Mononuclear cell (primary cell): ENCODE results near the gene TP63. TPM values are rescaled to one million over a fixed set of nuclear protein-coding genes. Genes with fewer than 3 reads are reported as not detected.

Experiments
- H3K27me3 ChIP-seq: 2 replicates; pipeline ENCODE4 v1.6.0; 2011; ENCODE audit warnings: low read length, control low read depth; ENCODE audit not compliant: insufficient read depth
- H3K4me1 ChIP-seq: 2 replicates; pipeline ENCODE4 v1.5.1; 2011; ENCODE audit warnings: mild to moderate bottlenecking, low read length, control low read depth; ENCODE audit not compliant: insufficient read depth
- H3K4me3 ChIP-seq: 2 replicates; pipeline ENCODE4 v1.5.1; 2011; ENCODE audit warnings: mild to moderate bottlenecking, low read length, moderate library complexity
- H3K9me3 ChIP-seq: 2 replicates; pipeline ENCODE4 v1.5.1; 2011; ENCODE audit warnings: low read depth, mild to moderate bottlenecking, control low read depth, low read length
- total RNA-seq: library from RNA; depleted of rRNA; stranded (reverse); fragments of >200 nt; gene quantifications from one replicate; pipeline ENCODE4 v1.2.3, GENCODE V29; 2012

TP63 gene
- total RNA-seq, 1 donor, result 0.21 TPM

DNA sequence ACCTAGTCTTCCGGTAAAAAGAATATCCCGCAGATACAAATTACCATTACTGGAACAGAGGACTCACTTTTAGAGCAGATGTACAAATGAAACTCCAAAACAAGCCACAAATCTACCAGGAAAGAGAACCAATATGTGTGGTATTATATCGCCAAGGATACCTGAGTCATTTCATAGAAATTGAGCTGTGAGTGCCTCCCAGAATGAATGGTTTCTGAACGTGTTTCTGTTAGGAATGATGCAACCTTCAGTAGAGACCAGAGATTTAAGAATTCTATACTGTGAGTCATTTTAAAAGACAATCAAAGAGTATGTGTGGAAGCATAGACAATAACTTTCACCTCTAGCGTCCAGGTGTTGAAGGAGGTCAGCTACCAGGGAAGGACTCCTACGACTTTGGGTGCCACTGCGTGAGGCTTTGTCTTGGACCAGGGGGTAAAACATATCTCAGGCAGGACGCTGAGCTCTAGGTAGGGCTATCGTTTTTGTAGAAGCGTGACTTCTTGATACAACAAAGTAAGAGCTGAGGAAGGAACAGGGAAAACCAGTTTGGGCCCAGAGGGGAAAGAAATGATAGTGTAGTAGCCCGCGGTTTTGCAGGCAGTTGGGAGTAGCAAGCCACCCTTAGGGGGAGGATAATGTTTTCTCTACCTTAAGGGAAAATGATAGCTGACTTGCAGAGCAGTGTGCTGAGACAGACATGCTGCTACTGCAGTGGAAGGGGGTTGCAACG, 210.4 kb downstream of the TP63 start:
- H3K4me3 ChIP-seq, result no peak overlapping the region
- H3K4me1 ChIP-seq, result peaks cover 5% of the 10 kb centered on the region
- no peaks in the 10 kb centered on the region for H3K27me3 ChIP-seq
- no peaks in the 10 kb centered on the region for H3K9me3 ChIP-seq

DNA sequence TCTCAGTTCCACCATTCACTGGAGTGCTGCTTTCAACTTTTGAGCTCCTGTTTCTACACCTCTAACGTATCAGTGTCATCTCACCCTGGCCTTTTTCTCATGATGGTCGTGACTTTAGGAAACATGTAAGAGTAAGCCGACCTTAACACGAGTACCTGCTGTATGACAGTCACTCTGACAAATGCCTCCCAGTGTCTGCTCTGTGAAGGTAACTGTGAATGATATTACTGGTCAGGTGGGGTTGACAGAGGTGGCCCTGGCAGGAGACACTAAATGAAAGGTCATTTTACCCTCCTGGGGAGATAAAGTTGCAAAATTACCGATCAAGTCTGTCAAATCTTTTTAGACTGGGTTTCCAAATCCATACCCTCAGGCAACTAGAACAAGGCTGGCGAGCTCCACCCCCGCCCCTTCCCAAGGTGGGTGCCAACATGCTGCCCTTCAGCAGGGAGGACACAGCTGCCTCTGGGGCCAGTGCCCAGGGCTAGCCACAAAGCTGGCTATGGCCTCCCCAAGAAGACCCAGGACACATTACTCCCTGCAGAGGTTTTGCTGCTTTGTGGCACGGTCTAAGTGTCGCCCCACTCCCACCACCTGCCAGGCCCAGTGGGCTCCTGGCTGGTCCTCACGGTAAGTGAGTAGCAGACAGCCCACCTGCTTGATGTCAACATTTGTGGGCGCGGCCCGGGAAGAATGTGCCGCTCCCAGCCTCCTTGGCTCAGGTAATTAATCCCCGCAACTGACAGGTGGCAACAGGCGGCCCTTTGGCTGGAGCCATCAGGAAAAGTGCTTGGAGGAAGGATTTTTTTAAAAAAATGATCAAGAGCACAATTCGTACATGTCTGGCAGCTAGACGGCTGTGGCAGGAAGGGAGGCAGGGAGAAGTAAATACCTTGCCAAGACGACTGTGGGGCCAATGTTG, 211.8 kb downstream of the TP63 start:
- Histone ChIP-seq H3K27me3 (no peaks in the 10 kb centered on the region), H3K4me3 (no peak overlapping the region), H3K4me1 (peaks cover under 1% of the 10 kb centered on the region), H3K9me3 (no peaks in the 10 kb centered on the region)

DNA sequence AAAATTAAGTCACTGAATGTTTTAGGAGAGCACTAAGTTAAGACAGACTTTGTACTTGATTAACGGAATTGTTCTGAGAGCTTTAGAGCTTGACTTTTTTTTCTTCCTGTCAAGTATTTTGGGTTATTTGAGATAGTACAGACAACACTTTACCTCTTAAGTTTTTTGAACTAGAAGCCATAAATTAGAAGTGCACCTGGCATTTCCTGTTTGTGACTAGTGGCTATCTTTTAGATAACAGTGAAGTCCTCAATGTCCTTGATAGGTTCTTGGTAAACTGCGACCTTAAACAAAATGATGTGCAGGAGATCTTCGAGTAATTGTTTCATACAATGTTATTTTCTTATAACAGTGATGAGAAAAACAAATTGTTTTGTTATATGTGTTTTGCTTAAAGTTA, 213.9 kb downstream of the TP63 start:
- H3K27me3 ChIP-seq, result no peaks in the 10 kb centered on the region
- no peak overlapping the region for H3K4me3 ChIP-seq
- H3K4me1 ChIP-seq, result no peaks in the 10 kb centered on the region
- no peaks in the 10 kb centered on the region for H3K9me3 ChIP-seq

DNA sequence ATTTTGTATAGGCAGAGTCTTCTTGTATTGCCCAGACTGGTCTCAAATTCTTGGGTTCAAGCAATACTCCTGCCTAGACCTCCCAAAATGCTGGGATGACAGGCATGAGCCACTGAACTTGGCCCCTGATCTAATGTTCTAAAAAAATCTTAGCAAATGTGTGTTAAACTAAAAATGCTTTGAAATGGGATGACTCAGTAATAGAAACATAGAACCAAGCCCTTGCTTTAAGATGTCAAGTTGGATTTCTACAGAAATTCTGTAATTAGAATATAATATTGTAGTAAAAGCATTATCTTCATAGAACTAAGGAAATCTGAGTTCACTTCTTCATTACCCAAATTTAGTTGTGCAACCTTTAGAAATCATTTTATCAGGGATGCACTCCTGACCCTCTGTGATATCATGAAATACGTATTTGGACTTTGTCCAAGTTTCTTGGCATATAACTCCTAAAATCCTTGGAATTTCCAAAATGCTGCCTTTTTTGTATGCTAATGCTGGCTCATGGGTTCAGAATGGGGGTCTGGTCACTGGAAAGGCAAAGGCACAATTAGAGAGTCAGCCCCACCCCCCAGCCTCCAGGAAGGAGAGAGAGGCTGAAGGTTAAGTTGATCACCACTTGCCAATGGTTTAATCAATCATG, 217.3 kb downstream of the TP63 start:
- H3K4me1 ChIP-seq, result no peaks in the 10 kb centered on the region
- no peaks in the 10 kb centered on the region for H3K9me3 ChIP-seq
- no peaks in the 10 kb centered on the region for H3K27me3 ChIP-seq
- no peak overlapping the region for H3K4me3 ChIP-seq

DNA sequence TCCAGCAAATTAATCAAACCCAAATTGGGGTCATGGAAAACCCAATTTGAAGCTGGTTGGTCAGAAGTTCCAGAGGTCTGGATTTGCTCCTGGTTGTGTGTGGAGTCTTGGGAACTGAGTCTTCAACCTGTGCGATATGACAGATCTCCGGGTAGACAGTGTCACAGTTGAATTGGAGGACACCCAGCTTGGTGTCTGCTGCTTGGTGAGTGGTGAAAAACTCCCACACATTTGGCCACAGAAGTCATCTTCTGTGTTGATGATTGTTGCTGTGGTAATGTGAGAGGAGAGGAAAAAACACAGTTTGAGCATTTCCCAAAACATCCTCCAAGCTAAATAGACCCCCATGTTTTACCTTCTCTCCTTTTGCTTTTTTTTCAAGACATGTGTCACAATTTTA, 218.1 kb downstream of the TP63 start:
- no peak overlapping the region for H3K4me3 ChIP-seq
- no peaks in the 10 kb centered on the region for H3K27me3 ChIP-seq
- H3K9me3 ChIP-seq, result no peaks in the 10 kb centered on the region
- no peaks in the 10 kb centered on the region for H3K4me1 ChIP-seq

DNA sequence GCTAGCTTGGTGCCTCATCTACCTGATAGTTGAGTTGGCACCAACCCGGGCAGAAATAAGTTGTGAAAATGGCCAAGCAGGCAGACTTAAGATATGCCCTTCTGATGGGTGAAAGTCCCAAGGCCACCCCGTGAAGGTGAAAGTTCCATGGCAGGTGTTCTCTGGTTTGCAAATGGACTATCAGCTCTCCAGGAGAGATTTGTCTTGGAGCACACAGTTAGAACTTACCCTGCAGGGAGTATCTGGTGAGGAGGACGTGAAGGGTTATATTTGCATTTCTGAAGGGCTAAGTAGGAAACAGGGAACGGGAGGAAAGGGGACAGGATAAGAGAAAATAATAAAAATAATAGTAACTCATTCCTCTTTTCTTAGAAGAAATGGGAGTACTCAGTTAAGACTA, 220.5 kb downstream of the TP63 start:
- Histone ChIP-seq H3K4me1 (no peaks in the 10 kb centered on the region), H3K9me3 (no peaks in the 10 kb centered on the region), H3K4me3 (no peak overlapping the region), H3K27me3 (no peaks in the 10 kb centered on the region)

DNA sequence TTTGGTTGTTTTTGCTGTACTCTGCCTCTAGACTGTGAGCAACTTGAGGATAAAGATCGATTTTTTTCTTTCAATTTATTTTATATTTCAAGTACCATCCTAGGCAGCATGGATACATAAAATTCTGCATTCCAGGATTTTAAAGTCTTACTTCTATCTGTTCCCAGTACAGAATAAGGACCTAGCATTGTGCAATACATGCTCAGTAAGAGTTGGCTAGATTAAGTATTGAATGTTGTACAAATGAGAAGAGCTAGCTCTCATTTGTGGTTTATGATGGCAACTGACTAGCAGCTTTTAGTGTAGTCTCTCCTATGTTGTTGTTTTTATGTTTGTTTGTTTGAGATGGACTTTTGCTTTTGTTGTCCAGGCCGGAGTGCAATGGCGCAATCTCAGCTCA, 222.7 kb downstream of the TP63 start:
- Histone ChIP-seq H3K9me3 (no peaks in the 10 kb centered on the region), H3K4me3 (no peak overlapping the region), H3K27me3 (no peaks in the 10 kb centered on the region), H3K4me1 (no peaks in the 10 kb centered on the region)

DNA sequence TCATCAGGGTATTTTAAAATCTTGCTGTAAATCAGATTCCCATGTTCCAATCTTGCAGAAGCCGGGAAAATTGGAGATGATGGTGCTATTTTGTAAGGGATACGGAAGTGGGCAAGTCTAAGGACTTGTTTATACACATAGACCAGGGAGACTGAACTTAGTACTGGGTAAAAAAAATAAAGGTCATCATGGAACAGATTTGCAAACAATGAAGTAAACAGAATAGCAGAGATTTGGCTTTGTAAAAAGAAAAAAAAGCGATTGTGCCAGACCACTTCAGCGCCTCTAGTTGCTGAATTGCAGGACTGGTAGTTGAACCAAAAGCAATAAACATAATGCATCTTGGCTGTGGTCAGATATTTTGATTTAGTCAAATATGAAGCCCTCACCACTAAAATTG, 229.1 kb downstream of the TP63 start:
- Histone ChIP-seq H3K27me3 (no peaks in the 10 kb centered on the region), H3K4me1 (no peaks in the 10 kb centered on the region), H3K9me3 (no peaks in the 10 kb centered on the region), H3K4me3 (no peak overlapping the region)

DNA sequence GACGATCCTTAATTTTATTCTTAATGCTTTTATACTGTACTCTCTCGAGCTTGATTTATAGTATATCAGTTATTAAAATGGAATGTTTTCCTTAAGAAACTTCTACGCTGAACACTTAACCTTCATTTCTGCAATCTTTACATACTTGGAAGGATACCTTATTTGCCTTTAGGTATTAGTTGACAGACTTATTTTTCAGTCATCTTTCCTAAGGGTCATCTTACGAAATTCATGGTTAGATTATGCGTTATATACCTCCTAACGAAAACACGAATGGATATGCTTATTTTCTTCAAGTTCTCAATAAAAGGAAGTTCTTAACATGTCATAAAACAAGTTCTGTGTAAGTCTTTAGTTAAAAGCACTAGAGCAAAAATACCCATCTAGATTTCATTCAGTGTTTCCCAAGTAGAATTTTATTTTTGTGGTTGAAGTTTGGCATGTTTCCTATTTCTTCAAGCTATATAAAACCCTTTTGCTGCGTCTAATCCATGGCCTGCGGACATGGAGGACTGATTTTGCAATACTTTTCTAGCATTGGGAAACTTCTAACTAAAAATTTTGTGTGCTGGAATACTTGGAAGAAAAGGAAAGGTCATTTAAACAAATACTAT, 231.3 kb downstream of the TP63 start:
- H3K4me1 ChIP-seq, result no peaks in the 10 kb centered on the region
- H3K27me3 ChIP-seq, result no peaks in the 10 kb centered on the region
- H3K4me3 ChIP-seq, result no peak overlapping the region
- no peaks in the 10 kb centered on the region for H3K9me3 ChIP-seq

DNA sequence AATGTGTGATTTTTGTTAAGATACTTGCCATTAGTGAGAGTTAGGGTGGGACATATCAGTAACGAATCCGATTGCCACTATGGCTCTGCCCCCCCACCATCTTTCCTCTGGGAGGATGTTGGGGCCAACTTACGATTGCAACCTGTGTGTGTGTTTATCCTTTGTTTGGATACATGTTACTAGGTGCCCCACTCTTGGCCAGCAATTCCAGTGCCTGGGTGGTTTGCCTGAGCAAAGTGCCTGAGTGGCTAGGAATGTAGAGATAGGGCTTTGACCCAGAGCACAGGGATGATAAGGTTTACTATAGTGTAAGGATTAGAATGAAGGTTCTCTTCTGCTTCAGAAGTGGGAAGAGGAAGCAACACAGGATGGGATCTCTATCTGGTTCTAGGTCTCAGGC, 231.8 kb downstream of the TP63 start:
- no peaks in the 10 kb centered on the region for H3K4me1 ChIP-seq
- H3K9me3 ChIP-seq, result no peaks in the 10 kb centered on the region
- H3K4me3 ChIP-seq, result no peak overlapping the region
- H3K27me3 ChIP-seq, result no peaks in the 10 kb centered on the region

DNA sequence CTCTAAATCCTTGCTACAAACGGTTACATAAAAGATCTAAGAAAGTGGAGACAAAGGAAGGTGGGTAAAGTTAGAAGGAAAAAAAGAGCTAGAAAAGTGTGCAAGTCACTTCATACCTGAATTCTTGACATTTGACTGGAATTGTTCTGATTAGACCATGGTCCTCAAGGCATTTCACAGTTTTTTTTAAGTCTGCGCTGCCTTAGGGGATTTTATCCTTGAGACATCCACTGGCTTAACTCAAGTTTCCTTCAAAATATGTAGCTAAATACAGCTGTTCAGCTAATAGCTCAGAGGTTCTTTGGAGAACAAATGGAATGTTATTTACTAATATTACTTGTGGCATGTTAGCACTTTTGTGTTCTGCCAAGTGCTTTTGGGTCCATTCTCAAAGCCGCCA, 236.9 kb downstream of the TP63 start:
- no peaks in the 10 kb centered on the region for H3K9me3 ChIP-seq
- H3K27me3 ChIP-seq, result no peaks in the 10 kb centered on the region

DNA sequence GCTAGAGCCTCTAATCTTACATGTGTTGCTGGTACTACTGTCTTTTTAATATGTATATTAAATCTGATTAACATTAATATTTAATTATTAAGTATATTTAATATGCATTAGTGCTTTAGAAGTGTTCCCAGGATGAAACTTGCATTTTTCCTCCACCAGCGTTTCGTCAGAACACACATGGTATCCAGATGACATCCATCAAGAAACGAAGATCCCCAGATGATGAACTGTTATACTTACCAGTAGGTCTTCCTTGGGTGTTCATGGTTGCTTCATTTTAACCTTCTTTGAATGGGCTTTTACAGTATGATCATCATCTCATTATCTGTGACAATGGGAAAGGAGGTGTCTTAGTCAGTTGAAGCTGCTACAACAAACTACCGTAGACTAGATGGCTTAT, 238.0 kb downstream of the TP63 start:
- no peaks in the 10 kb centered on the region for H3K27me3 ChIP-seq
- no peak overlapping the region for H3K4me3 ChIP-seq
- H3K9me3 ChIP-seq, result no peaks in the 10 kb centered on the region
- no peaks in the 10 kb centered on the region for H3K4me1 ChIP-seq

More for the DNA sequence above, 236.9 kb downstream of the TP63 start:
- Histone ChIP-seq H3K4me3 (no peak overlapping the region), H3K4me1 (no peaks in the 10 kb centered on the region)

DNA sequence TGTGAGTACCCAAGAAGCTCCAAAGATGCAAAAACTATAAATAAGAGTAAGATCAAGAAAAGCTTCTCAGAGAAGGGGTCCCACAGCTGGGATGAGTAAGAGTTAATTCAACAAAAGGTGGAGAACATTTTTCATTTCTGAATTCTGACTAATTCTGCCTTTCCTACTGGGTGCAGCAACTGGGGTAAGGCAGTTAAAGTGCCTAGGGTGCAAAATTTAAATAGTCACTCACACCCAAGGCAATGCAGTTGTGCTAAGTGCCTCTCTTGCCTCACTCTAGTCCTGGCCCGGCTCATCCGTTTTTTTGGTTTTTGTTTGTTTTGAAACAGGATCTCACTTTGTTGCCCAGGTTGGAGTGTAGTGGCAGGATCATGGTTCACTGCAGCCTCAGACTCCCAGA, 240.2 kb downstream of the TP63 start:
- no peaks in the 10 kb centered on the region for H3K9me3 ChIP-seq
- H3K4me1 ChIP-seq, result no peaks in the 10 kb centered on the region
- H3K4me3 ChIP-seq, result no peak overlapping the region
- no peaks in the 10 kb centered on the region for H3K27me3 ChIP-seq

DNA sequence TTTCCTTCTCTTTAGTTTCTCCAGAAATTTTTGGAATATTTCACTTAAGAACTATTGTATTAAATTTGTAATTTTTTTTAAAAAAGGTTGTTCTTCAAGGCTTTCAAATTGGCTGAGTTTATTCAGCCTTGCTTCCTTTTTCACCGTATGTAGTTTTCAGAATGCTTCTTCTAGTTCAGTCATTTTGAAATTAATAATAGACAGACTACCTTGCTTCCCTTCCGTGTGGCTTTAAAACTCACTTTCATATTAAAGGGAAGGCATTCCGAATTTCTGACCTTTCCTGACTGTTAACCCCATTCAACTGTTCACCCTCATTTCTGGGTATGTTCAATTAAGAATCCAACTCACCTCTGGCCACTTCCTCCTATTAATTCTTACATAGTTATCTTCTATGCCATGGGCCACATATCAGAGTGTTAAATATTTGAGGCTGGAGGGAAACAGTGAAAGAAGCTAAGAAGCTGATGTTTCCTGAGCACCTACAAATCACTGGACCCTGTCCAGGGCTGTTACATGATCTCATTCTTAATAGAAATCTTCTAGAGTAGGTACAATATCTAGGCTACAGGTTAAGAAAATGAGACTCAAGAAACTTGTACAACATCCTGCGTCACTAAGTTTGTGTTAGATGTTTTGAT, 252.0 kb downstream of the TP63 start:
- Histone ChIP-seq H3K27me3 (no peaks in the 10 kb centered on the region), H3K4me3 (no peak overlapping the region), H3K4me1 (no peaks in the 10 kb centered on the region), H3K9me3 (no peaks in the 10 kb centered on the region)
